Neural progenitor cell (in vitro differentiated cells): ENCODE results near the gene CRYZL1. TPM values are rescaled to one million over a fixed set of nuclear protein-coding genes. Genes with fewer than 3 reads are reported as not detected.

Experiments used
- DNase-seq: peaks from one replicate; pipeline ENCODE4 v3.0.0-alpha.2; 2016; ENCODE audit warnings: low spot score
- H2AFZ ChIP-seq: fragments of 200-600 bp; sonication (generic); replicated peaks from 2 replicates; pipeline ENCODE4 v1.6.1; 2016; ENCODE audit warnings: antibody characterized with exemption
- H3F3A ChIP-seq: fragments of 200-600 bp; sonication (generic); 2 replicates; pipeline ENCODE4 v1.6.1; 2016; ENCODE audit warnings: antibody characterized with exemption, low read depth
- H3K27ac ChIP-seq: fragments of 200-600 bp; sonication (generic); 2 replicates; pipeline ENCODE4 v1.5.1; 2016; ENCODE audit warnings: mild to moderate bottlenecking
- H3K27me3 ChIP-seq: fragments of 200-600 bp; sonication (generic); 2 replicates; pipeline ENCODE4 v1.6.1; 2016; ENCODE audit warnings: mild to moderate bottlenecking, moderate library complexity
- H3K36me3 ChIP-seq: fragments of 200-600 bp; sonication (generic); 2 replicates; pipeline ENCODE4 v1.5.1; 2016
- H3K4me1 ChIP-seq: fragments of 200-600 bp; sonication (generic); 2 replicates; pipeline ENCODE4 v1.6.1; 2016; ENCODE audit warnings: mixed run types
- H3K4me2 ChIP-seq: fragments of 200-600 bp; sonication (generic); 2 replicates; pipeline ENCODE4 v1.6.1; 2016
- H3K4me3 ChIP-seq: fragments of 200-600 bp; sonication (generic); 2 replicates; pipeline ENCODE4 v1.5.1; 2016
- H3K79me2 ChIP-seq: fragments of 200-600 bp; sonication (generic); 2 replicates; pipeline ENCODE4 v1.6.1; 2016; ENCODE audit warnings: low read depth
- H3K9ac ChIP-seq: fragments of 200-600 bp; sonication (generic); 2 replicates; pipeline ENCODE4 v1.6.1; 2016
- H3K9me3 ChIP-seq: fragments of 200-600 bp; sonication (generic); 2 replicates; pipeline ENCODE4 v1.5.1; 2016; ENCODE audit warnings: low read depth
- H4K20me1 ChIP-seq: fragments of 200-600 bp; sonication (generic); 2 replicates; pipeline ENCODE4 v1.6.1; 2016; ENCODE audit warnings: low read depth
- H3K27ac Mint-ChIP-seq: 3 replicates; pipeline ENCODE4 v1.8.0; 2021; ENCODE audit warnings: mixed read lengths
- H3K27me3 Mint-ChIP-seq: 2 replicates; pipeline ENCODE4 v1.8.0; 2022; ENCODE audit warnings: low read depth, mild to moderate bottlenecking, inconsistent platforms, moderate library complexity, mixed read lengths; ENCODE audit not compliant: insufficient read depth
- H3K36me3 Mint-ChIP-seq: 3 replicates; pipeline ENCODE4 v1.8.0; 2021; ENCODE audit warnings: mixed read lengths
- H3K4me1 Mint-ChIP-seq: 3 replicates; pipeline ENCODE4 v1.8.0; 2021; ENCODE audit warnings: mixed read lengths
- H3K4me3 Mint-ChIP-seq: 3 replicates; pipeline ENCODE4 v1.8.0; 2021; ENCODE audit warnings: mild to moderate bottlenecking, moderate library complexity, mixed read lengths
- H3K9me3 Mint-ChIP-seq: 3 replicates; pipeline ENCODE4 v1.8.0; 2020; ENCODE audit warnings: mixed read lengths
- CTCF ChIP-seq: fragments of 200-600 bp; sonication (generic); IDR thresholded peaks from 2 replicates; pipeline ENCODE4 v1.5.1; 2017; ENCODE audit warnings: antibody characterized with exemption, mild to moderate bottlenecking
- EZH2 ChIP-seq: fragments of 200-600 bp; sonication (generic); IDR thresholded peaks from 2 replicates; pipeline ENCODE4 v1.6.1; 2017; ENCODE audit warnings: antibody characterized with exemption, mild to moderate bottlenecking, moderate library complexity
- EZH2phosphoT487 ChIP-seq: fragments of 200-600 bp; sonication (generic); IDR thresholded peaks from 2 replicates; pipeline ENCODE4 v1.6.1; 2017; ENCODE audit warnings: antibody characterized with exemption
- total RNA-seq: library from RNA; depleted of rRNA; stranded (reverse); fragments of >200 nt; gene quantifications from 2 replicates; pipeline ENCODE4 v1.2.3, GENCODE V29; 2015; ENCODE audit warnings: low replicate concordance

CRYZL1 gene
- total RNA-seq, 1 donor from 2014 or later: 80.0 TPM

- no peaks in the 10 kb centered on the region for H3K9me3 Mint-ChIP-seq
- H3K4me3 Mint-ChIP-seq: no peak overlapping the region
- Histone ChIP-seq H3K27ac (no peak overlapping the region), H3K4me1 (no peaks in the 10 kb centered on the region), H4K20me1 (peaks cover 71% of the 10 kb centered on the region), H3F3A (peaks cover 47% of the 10 kb centered on the region), H2AFZ (no peak overlapping the region), H3K36me3 (peaks cover 50% of the 10 kb centered on the region), H3K79me2 (peaks cover 92% of the 10 kb centered on the region), H3K9me3 (no peaks in the 10 kb centered on the region), H3K4me2 (no peak overlapping the region), H3K4me3 (no peak overlapping the region), H3K9ac (no peak overlapping the region), H3K27me3 (no peaks in the 10 kb centered on the region)
- H3K4me1 Mint-ChIP-seq: peaks cover 3% of the 10 kb centered on the region
- TF ChIP-seq CTCF (no peak), EZH2 (no peak), EZH2phosphoT487 (no peak)
- H3K27me3 Mint-ChIP-seq: peaks cover 2% of the 10 kb centered on the region
- no peak overlapping the region for H3K27ac Mint-ChIP-seq
- H3K36me3 Mint-ChIP-seq: peaks cover 45% of the 10 kb centered on the region
- DNase-seq: no peak
Observed at GRCh38 chr21:33560965-33561364, 80.6 kb downstream of the CRYZL1 start.

- Mint-ChIP-seq H3K27me3 (peaks cover 2% of the 10 kb centered on the region), H3K36me3 (peaks cover 54% of the 10 kb centered on the region), H3K27ac (no peak overlapping the region), H3K4me3 (no peak overlapping the region), H3K4me1 (peaks cover 3% of the 10 kb centered on the region), H3K9me3 (no peaks in the 10 kb centered on the region)
- no peaks in the 10 kb centered on the region for H3K27me3 ChIP-seq
- no peaks in the 10 kb centered on the region for H3K9me3 ChIP-seq
- no peak overlapping the region for H3K4me3 ChIP-seq
- peaks cover 59% of the 10 kb centered on the region for H3K36me3 ChIP-seq
- H2AFZ ChIP-seq: no peak overlapping the region
- peaks cover 78% of the 10 kb centered on the region for H4K20me1 ChIP-seq
- H3K4me1 ChIP-seq: peaks cover 2% of the 10 kb centered on the region
- H3K27ac ChIP-seq: no peak overlapping the region
- H3K79me2 ChIP-seq: peaks cover 94% of the 10 kb centered on the region
- no peak for DNase-seq
- no peak overlapping the region for H3K9ac ChIP-seq
- H3F3A ChIP-seq: peaks cover 52% of the 10 kb centered on the region
- no peak for TF ChIP-seq CTCF
- TF ChIP-seq EZH2: no peak
- TF ChIP-seq EZH2phosphoT487: no peak
- H3K4me2 ChIP-seq: no peak overlapping the region
Observed at GRCh38 chr21:33559813-33560212, 81.7 kb downstream of the CRYZL1 start.

GRCh38 chr21:33558777-33559421, 82.6 kb downstream of the CRYZL1 start:
- TF ChIP-seq EZH2phosphoT487: no peak
- TF ChIP-seq EZH2: no peak
- no peak for TF ChIP-seq CTCF
- Histone ChIP-seq H3K36me3 (peaks cover 68% of the 10 kb centered on the region), H3K79me2 (peaks cover 100% of the 10 kb centered on the region), H3K27me3 (no peaks in the 10 kb centered on the region), H3K27ac (no peak overlapping the region), H3F3A (peaks cover 47% of the 10 kb centered on the region), H3K4me3 (no peak overlapping the region), H3K4me2 (no peak overlapping the region), H3K4me1 (peaks cover 2% of the 10 kb centered on the region), H2AFZ (no peak overlapping the region), H3K9ac (no peak overlapping the region), H4K20me1 (peaks cover 87% of the 10 kb centered on the region), H3K9me3 (no peaks in the 10 kb centered on the region)
- no peak for DNase-seq
- Mint-ChIP-seq H3K4me3 (no peak overlapping the region), H3K4me1 (peaks cover 3% of the 10 kb centered on the region), H3K36me3 (peaks cover 64% of the 10 kb centered on the region), H3K9me3 (no peaks in the 10 kb centered on the region), H3K27ac (no peak overlapping the region), H3K27me3 (peaks cover 2% of the 10 kb centered on the region)
